ENCODE results near the gene BNIP1.

DNA sequence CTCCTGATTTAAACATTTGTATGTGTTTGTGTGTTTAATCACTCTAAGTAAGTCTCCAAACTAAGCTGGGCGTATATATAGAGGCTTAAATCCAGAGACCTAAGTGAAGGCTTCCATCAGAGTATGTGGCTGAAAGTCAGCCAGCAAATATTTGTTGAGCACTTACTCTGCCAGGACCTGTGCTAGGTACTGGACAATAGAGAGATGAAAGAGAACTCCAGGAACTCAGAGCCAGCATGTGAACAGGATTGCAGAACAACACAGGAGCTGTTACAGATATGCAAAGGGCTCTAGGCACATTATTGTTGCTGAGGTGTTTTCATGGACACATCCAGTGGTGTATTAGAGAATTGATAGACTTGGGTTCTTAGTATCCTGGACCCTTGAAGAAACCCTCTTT lies 4.7 kb upstream of the BNIP1 start:
- TF ChIP-seq POLR2A (IDR thresholded peaks at IDR 0.05) (no peak), EP300 (IDR thresholded peaks at IDR 0.05) (no peak)
